Measurements from ENCODE around the gene EXOC7. TPM values are rescaled to one million over a fixed set of nuclear protein-coding genes. Genes with fewer than 3 reads are reported as not detected.
"Not testable (repeated sequence)": the region's sequence is repeated elsewhere in the genome, so short reads cannot be mapped to it uniquely, and the experiment has no call there.

Gene EXOC7
- polyA plus RNA-seq, 4 donors: 138 to 167 (median 154) TPM

DNA sequence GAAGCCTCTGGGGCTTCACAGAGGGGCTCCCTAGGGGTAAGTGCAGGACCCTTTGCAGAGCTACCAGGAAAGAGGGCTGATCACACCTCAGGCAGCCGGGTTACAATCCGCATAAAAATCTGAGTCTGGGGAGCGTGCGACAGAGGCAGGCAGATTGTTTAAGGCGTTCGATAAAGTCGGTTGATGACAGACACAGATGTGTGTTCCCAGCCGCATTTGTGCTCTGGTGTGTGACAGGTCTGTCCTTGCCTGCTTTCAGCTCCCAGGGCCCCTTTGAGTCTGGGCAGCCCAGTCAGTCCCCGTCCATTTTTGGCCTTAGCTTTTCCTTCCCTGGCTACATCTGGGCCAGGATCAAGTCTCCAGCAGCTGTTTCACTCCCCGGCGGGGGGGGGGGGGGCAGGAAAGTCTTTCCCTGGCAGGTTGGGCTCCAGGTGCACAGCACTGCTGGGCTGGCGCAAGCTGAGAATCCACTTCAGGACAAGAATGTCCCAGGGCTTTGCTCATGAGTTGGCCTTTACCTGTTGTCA, 25.9 kb downstream of the EXOC7 start:
- no peak for DNase-seq (ENCODE audit: low read depth in 4 of 4, low spot score in 3 of 4)

DNA sequence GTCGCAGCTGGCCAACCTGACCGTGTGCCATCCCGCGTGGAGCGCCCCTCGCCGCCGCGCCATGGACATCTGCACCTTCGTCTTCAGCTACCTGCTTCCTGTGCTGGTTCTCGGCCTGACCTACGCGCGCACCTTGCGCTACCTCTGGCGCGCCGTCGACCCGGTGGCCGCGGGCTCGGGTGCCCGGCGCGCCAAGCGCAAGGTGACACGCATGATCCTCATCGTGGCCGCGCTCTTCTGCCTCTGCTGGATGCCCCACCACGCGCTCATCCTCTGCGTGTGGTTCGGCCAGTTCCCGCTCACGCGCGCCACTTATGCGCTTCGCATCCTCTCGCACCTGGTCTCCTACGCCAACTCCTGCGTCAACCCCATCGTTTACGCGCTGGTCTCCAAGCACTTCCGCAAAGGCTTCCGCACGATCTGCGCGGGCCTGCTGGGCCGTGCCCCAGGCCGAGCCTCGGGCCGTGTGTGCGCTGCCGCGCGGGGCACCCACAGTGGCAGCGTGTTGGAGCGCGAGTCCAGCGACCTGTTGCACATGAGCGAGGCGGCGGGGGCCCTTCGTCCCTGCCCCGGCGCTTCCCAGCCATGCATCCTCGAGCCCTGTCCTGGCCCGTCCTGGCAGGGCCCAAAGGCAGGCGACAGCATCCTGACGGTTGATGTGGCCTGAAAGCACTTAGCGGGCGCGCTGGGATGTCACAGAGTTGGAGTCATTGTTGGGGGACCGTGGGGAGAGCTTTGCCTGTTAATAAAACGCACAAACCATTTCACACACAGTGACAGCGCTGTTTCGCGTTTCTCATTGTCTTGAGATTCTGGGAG, 26.6 kb downstream of the EXOC7 start:
- DNase-seq (ENCODE audit: low read depth in 4 of 4, low spot score in 3 of 4): no peak

DNA sequence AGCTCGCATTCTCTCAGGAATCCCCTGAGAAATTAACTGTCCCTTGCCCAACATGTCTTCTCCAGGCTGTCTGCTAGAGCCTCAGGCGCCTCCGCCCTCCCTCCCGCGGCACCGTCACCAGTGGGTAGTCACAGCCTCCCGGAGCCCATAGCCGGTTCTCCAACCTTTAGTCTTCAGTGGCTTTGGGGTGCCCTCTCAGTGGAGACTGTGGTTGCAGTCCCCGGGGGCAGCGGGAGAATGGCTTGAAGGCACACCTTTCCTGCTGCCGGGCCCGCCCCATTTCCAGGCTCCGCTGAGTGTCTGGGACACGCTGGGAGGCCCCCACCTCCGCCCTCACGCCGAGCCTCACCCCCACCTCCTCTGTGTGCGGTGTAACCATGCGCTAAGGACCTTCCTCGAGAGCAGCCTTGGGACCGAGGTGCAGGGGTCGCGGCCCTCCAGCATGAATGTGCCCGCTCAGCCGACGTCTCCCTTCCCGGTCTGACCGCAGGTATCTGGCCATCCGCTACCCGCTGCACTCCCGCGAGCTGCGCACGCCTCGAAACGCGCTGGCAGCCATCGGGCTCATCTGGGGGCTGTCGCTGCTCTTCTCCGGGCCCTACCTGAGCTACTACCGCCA, 27.3 kb downstream of the EXOC7 start:
- DNase-seq (ENCODE audit: low read depth in 4 of 4, low spot score in 3 of 4): no peak

GRCh38 chr17:76075364-76076145, 28.0 kb downstream of the EXOC7 start:
- DNase-seq (ENCODE audit: low read depth in 4 of 4, low spot score in 3 of 4): no peak

DNA sequence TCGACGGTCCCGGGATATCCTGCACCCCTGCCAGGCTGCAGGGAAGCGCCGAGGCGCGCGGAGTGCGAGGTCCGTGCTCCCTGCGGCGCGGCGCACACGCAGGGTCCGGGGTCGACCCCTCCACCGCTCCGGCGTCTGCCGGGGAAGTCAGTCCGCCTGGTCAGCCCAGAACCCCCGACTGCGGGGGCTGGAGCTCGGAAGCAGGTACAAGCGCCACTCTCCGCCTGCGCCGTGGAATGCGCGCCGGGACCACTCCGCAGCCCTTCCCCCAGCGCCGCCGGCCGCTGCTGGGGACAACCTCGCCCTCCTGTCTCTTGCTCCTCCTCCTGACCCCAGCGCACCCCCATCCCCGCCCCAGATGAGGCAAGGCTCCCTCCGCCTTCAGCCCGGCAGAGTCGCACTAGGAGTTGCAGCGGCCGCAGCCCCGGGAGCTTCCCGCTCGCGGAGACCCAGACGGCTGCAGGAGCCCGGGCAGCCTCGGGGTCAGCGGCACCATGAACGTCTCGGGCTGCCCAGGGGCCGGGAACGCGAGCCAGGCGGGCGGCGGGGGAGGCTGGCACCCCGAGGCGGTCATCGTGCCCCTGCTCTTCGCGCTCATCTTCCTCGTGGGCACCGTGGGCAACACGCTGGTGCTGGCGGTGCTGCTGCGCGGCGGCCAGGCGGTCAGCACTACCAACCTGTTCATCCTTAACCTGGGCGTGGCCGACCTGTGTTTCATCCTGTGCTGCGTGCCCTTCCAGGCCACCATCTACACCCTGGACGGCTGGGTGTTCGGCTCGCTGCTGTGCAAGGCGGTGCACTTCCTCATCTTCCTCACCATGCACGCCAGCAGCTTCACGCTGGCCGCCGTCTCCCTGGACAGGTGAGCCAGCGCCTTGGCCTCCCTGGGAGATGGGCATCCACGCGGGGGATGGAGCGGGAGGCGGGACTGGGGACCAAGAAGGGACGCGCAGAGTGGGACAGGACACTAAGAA, 28.9 kb downstream of the EXOC7 start, which contains the start of gene GALR2:
TSS of gene GALR2 (plus strand) at position 392 of the 974 bp plus-strand sequence. CDS start at position 495, 103 bp downstream.
- DNase-seq (ENCODE audit: low read depth in 4 of 4, low spot score in 3 of 4): no peak

- DNase-seq (ENCODE audit: low read depth in 4 of 4, low spot score in 3 of 4): peak; percentile 73 to 83 (median 78)
These were observed 31.3 kb downstream of the EXOC7 start, which contains the start of gene SRP68 for GRCh38 chr17:76072148-76072858. Gene SRP68 (minus strand): TSS chr17:76072517. CDS start chr17:76072491, 26 bp downstream.

DNA sequence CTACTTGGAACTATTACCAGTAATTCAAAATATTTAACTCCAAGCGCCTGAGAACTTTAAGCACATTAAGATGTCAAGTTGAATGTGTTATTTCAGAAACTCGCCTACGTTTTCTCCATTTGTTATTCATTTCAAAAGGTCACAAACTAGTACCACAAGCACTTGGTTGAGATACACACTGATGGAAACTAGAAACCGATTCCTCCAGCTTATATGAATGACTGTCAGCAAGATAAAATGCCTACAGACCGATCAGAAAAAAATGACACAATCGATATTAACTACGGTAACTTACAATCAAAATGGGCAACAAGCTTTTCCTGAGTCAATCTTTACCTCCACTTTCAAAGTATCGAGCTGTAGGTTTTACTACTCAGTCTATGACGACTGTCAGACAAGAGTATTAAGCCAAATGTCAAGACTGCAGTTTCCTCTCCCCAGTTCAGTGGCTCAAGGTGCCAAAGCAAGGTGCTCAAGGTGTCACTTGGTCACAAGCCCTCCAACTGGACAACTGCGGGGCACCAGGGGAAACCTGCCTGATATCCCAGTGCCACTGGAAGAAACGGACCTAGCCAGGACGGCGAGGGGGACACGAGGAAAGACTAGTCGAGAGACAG, 31.9 kb downstream of the EXOC7 start:
- DNase-seq (ENCODE audit: low read depth in 4 of 4, low spot score in 3 of 4): no peak

DNA sequence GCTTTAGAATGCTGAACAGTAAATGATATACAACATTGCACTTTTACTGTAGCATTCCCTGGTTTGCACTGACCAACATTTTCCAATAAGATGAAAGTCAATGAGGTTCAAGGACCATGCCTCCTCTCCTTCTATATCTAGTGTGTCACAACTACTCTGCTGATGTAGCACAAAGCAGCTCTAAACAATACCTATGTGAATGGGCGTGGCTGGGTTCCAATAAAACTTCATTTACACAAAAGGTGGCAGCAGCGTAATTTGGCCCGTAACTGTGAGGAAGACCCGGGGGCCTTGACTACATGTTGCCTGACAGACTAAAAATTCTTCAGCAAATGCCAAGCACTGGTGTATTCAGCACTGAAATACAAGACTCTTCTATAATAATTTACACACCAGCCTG, 37.8 kb downstream of the EXOC7 start:
- no peak for DNase-seq (ENCODE audit: low read depth in 4 of 4, low spot score in 3 of 4)

DNA sequence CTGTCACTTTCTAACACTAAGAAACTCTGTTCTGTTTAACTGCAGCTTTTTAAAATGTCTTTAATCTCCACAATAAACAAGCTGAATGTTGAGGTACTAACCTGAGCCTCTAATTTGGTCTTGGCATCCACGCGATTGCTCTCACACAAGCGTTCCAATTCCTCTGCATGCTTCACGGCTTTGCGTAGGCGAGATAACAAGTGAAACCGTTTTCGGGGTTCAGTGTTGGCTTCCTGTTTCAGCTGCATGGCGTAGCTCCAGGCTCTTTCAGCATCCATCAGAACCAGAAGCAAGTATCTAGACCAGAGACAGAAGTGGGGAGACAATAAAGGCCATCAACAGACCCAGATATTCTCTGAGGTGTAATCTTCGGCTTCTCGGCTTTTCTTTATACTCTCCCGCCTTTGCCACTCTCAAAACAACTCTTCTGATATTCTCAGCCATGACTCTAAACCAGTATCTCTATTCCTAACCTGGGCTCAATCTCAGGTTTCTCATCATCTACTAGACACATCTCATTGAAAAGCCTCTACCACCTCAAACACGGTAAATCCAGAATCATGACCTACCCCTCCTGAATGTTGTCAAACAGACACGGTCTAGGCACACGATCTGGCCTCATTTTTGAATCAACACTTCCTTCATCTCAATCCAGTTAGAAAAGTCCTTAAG, 39.6 kb downstream of the EXOC7 start:
- no peak for DNase-seq (ENCODE audit: low read depth in 4 of 4, low spot score in 3 of 4)

DNA sequence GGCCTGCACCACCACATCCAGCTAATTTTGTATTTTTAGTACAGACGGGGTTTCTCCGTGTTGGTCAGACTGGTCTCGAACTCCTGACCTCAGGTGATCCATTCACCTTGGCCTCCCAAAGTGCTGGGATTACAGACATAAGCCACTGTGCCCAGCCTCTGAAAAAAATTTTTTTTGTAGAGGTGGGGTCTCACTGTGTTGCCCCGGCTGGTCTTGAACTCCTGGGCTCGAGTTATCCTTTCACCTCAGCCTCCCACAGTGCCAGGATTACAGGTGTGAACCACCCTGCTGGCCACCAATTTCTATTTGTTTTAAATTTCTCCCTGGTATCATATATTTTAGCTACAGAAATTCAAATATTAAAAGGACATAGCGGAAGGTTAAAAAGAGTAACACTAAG, 45.3 kb downstream of the EXOC7 start:
- DNase-seq (ENCODE audit: low read depth in 4 of 4, low spot score in 3 of 4): not testable (repeated sequence)

DNA sequence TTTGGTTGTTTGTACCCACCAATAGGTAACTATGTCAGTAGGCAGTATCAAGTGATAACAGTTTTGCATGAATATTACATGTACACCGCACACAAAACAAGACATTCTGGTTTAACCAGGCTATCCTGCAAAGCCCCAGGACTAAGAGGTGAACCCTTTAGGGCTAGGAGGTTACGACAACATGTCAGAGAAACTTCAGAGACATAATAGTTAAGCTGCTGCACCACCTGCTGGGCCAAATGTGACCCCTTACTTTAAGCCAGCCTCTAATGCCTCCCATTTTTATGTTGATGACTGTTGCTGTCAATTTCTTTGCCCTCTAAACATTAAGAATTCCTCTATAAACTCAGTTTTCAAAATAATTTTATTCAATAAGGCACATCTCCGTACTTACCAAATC, 46.7 kb downstream of the EXOC7 start:
- DNase-seq (ENCODE audit: low read depth in 4 of 4, low spot score in 3 of 4): no peak

GRCh38 chr17:76054112-76054476, 49.5 kb downstream of the EXOC7 start:
- DNase-seq (ENCODE audit: low read depth in 4 of 4, low spot score in 3 of 4): no peak

GRCh38 chr17:76053246-76054111, 50.1 kb downstream of the EXOC7 start:
- DNase-seq (ENCODE audit: low read depth in 4 of 4, low spot score in 3 of 4): no peak

DNA sequence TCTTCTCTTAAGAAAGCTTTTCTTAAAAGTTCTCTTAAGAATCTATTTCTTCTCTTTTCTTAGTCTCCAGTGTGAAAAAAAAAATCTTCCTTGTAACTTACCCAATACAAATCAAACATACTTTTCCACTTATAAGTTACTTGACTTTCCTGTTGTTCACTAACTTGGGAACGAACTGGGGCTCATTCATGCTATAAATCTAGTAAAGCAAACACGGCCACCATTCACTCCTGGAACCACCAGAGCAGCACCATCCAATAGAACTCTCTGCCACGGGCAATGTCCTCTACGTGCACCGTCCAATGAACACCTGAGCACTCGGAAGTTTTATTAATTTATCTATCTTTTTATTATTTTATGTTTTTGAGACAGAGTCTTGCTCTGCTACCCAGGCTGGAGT, 52.0 kb downstream of the EXOC7 start:
- DNase-seq (ENCODE audit: low read depth in 4 of 4, low spot score in 3 of 4): no peak

- no peak for DNase-seq (ENCODE audit: low read depth in 4 of 4, low spot score in 3 of 4)
These were observed 52.8 kb downstream of the EXOC7 start for GRCh38 chr17:76050538-76051467.

DNA sequence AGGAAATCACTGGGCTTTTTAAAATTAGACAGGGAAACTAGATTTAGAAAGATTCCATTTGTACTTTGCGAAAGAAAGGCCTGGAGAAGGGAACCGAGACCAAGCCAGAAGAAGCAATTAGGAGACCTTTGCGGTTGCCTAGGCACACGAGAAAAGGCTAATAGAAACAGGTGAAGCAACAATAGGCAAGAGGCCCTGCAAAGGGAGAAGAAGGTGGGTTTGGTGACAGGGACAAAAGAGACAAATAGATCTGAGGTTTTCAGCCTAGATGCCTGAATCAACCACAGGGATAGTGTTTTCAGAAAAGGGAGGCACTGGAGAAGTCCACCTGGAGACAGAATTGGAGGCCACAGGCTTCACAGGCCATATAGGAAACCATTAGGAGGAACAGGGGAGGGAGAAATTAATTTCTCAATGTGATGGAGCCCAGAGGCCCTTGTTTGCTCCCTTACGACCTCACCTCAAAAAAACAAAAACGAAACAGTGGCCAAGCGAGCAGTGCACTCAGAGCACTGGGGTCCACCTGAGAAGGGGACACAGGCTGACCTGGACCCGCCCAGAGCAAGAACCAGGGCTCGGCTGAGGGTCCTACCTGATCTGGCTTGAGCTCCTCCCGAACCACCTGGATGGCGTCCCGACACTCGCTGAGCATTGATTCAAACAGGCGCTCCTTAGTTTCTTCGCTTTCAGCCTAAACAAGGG, 53.6 kb downstream of the EXOC7 start:
- DNase-seq (ENCODE audit: low read depth in 4 of 4, low spot score in 3 of 4): no peak
